Measurements from ENCODE around the gene OR6B2.

The OR6B2 gene

GRCh38 chr2:239983004-239983778 is 47.0 kb downstream of the OR6B2 start:
- Histone ChIP-seq H4K12ac (ENCODE audit: low read depth, low read length) (no peak overlapping the region), H3K4ac (ENCODE audit: low read depth, low read length) (no peak overlapping the region), H3K79me2 (ENCODE audit: control insufficient read depth, insufficient read depth, low read length, poor library complexity) (no peaks in the 10 kb centered on the region), H3K4me2 (ENCODE audit: low read length) (no peak overlapping the region), H2BK120ac (ENCODE audit: insufficient read depth, low read length, poor library complexity) (no peak overlapping the region), H3K9me3 (ENCODE audit: insufficient read depth, low read depth, low read length) (no peaks in the 10 kb centered on the region), H2AFZ (ENCODE audit: insufficient read depth, low read length, poor library complexity) (no peak overlapping the region), H3K79me1 (ENCODE audit: low read length) (no peaks in the 10 kb centered on the region), H2BK5ac (ENCODE audit: low read depth, low read length, poor library complexity) (no peak overlapping the region), H3K14ac (ENCODE audit: low read length) (no peak overlapping the region), H3K27me3 (ENCODE audit: insufficient read depth, low read length) (no peaks in the 10 kb centered on the region), H3K23ac (ENCODE audit: low read length) (no peak overlapping the region), H4K8ac (ENCODE audit: low read depth, low read length) (no peak overlapping the region), H3K27ac (ENCODE audit: low read depth, low read length) (no peak overlapping the region), H3K18ac (ENCODE audit: low read length) (no peak overlapping the region), H3K4me3 (ENCODE audit: low read depth, low read length) (no peak overlapping the region), H4K91ac (ENCODE audit: low read depth, low read length) (no peak overlapping the region), H2AK5ac (ENCODE audit: low read length) (no peak overlapping the region), H3K9ac (ENCODE audit: low read length) (no peak overlapping the region), H3K4me1 (ENCODE audit: control insufficient read depth in 1 of 2, insufficient read depth in 2 of 2, low read length in 2 of 2) (no peaks in the 10 kb centered on the region), H3K36me3 (ENCODE audit: control insufficient read depth in 1 of 2, insufficient read depth in 2 of 2, low read length in 2 of 2) (peaks cover 28 to 30% of the 10 kb centered on the region in 2 experiments), H2BK12ac (ENCODE audit: low read length) (no peak overlapping the region)
- no peak for DNase-seq
- no CpG with 5 or more reads among the region's 9 CpGs for WGBS (ENCODE audit: extremely low coverage, insufficient coverage, insufficient read length)

Data from trophoblast cell (in vitro differentiated cells and primary cell).